ENCODE data around the gene CAMK2A.

The CAMK2A gene

DNA sequence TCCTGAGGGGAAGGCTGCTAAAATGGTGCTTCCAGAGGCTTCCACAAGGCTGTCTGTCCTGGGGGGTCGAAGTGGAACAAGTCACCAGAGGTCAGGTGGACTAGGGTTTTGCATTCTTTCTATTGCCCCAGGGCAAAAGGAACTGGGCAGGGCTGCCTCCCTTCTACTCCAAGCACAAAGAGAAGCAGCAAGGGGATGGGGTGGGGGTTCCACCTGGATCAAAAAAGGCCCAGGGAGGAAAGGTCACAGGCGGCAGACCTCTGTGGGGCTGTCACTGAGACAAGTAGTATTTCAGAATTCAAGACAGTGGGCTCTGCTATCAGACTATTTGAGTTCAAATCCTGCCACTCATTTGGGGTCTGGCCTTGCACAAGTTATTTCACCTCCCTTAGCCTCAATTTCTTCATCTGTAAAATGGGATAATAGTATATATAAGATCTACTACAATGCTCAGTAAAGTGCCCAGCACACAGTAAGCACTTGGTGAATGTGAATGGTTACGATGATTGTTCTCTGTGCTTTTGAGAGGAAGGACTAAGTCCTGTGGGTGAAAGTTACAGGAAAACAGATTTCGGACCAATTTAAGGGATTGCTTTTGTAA, 15.0 kb upstream of the CAMK2A start:
- Histone ChIP-seq H3K27me3 (ENCODE audit: control insufficient read depth, insufficient read depth, low read length) (peaks cover 4% of the 10 kb centered on the region), H3K4me2 (ENCODE audit: low read length) (no peak overlapping the region), H3K9me3 (replicated peaks; ENCODE audit: low read length) (no peaks in the 10 kb centered on the region), H3K4me3 (ENCODE audit: low read length) (no peak overlapping the region), H3K4me1 (ENCODE audit: control insufficient read depth, insufficient read depth, low read length) (peaks cover 22% of the 10 kb centered on the region), H3K9ac (ENCODE audit: low read depth, low read length) (no peak overlapping the region), H3K36me3 (ENCODE audit: insufficient read depth, low read length) (no peaks in the 10 kb centered on the region)

DNA sequence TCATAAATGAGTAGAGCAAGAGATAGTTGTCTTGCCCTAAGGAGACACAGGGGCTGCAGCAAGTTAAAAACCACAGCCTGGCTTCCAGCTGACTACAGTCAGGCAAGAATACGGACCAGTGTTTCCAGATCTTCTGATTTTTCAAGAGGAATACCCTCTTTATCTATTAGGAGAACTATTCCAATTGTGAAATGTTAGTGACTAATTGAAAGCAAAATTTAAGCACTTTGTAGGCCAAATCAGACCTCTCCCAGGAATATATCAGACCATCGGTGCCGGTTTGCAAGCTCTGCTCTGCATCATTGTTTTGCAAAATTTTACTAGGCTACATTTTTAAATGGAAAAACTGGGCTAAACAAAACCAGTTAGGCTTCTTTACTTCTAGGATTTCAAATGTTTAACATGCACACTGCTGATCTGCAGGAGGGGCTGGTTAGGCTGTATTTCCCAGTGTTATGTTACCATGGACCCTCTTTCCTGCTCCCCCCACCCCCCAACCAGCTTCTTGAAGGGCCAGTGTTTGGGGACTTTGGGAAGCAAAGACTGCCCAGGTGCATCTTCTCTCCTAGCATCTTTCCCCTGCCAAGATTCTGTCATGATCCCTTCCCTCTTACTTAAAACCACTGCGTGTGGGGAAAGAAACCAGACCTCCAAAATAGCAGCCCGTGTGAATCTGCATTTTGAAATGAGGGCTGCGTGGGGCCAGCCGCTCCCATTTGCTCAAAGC, 14.2 kb upstream of the CAMK2A start:
- Histone ChIP-seq H3K4me1 (ENCODE audit: control insufficient read depth, insufficient read depth, low read length) (peaks cover 28% of the 10 kb centered on the region), H3K4me2 (ENCODE audit: low read length) (no peak overlapping the region), H3K27me3 (ENCODE audit: control insufficient read depth, insufficient read depth, low read length) (peaks cover 4% of the 10 kb centered on the region), H3K4me3 (ENCODE audit: low read length) (no peak overlapping the region), H3K9ac (ENCODE audit: low read depth, low read length) (no peak overlapping the region), H3K36me3 (ENCODE audit: insufficient read depth, low read length) (no peaks in the 10 kb centered on the region), H3K9me3 (replicated peaks; ENCODE audit: low read length) (no peaks in the 10 kb centered on the region)

DNA sequence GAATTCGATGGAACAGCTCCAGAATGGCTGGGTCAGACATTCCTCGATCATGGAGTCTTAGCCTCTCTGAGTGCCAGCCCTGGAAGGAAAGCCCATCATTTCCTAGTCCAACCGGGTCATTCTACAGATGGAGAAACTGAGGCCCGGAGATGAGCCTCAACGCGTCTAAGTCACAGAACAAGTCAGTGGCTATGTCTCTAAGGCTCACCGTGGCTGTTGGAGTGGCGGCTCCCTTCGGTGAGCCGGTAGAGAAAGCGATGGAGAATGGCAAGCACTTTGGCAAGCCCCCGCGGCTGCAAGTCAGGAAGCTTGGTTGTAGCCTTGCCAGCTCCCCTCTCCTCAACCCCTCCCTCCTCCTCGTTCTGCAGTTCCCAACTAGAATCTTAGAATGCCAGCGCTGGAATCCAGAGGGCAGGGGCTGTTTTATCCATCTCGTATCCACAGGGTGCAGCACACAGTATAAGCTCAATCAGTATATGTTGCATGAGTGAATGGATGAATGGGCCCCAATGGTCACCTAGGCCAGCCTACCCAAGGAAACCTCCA, 13.6 kb upstream of the CAMK2A start:
- Histone ChIP-seq H3K36me3 (ENCODE audit: insufficient read depth, low read length) (no peaks in the 10 kb centered on the region), H3K4me3 (ENCODE audit: low read length) (peak overlapping the region; percentile 61), H3K4me1 (ENCODE audit: control insufficient read depth, insufficient read depth, low read length) (peaks cover 34% of the 10 kb centered on the region), H3K4me2 (ENCODE audit: low read length) (peak overlapping the region; percentile 86), H3K9me3 (replicated peaks; ENCODE audit: low read length) (no peaks in the 10 kb centered on the region), H3K9ac (ENCODE audit: low read depth, low read length) (peak overlapping the region; percentile 70), H3K27me3 (ENCODE audit: control insufficient read depth, insufficient read depth, low read length) (peaks cover 4% of the 10 kb centered on the region)

DNA sequence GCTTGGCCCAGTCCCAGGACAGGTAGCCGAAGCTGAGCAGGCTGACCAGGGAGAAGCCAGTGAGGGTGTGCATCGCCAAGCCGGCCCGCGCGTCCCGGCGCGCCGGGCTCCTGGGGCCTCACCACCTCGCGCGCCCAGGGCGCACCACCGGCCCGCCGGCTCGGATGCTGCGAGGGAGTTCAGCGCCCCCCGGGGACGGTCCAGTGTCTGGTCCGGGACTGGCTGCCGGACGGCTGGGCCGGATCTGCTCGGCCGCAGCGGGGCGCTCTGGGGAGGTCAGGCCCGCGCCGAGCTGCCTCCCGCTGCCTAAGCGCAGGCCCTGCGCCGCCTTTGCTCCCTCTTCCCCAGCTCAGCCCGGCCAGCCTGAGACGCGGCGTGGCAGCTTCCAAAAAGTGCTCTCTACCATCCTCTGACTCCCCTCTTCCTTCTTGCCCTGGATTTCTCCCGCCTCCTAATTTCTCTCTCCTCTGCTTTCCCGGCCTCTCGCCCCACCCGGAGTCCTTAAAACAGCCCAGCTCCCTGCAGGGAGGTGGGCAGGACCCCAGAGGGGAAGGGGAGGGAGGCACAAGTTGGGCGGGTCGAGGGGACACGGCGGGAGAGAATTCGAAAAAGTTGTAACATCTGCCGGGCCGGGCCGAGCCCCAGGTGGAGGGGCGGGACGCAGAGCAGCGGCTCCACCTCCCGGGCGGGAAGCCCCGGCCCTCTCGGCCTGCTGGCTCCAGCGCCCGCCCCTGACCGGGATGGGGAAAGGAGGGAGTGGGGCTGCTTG, 12.9 kb upstream of the CAMK2A start, which contains the start of gene ARSI:
Gene ARSI, minus strand, starts transcription at position 605 of the 769 bp plus-strand sequence. Its CDS starts 532 bp downstream, at position 73.
- Histone ChIP-seq H3K4me2 (ENCODE audit: low read length) (peak within 1 kb of the TSS; percentile 86), H3K9me3 (replicated peaks; ENCODE audit: low read length) (no peaks in the 10 kb centered on the region), H3K4me3 (ENCODE audit: low read length) (peak within 1 kb of the TSS; percentile 61), H3K9ac (ENCODE audit: low read depth, low read length) (peak within 1 kb of the TSS; percentile 70), H3K4me1 (ENCODE audit: control insufficient read depth, insufficient read depth, low read length) (peaks cover 34% of the 10 kb centered on the region), H3K36me3 (ENCODE audit: insufficient read depth, low read length) (no peaks in the 10 kb centered on the region), H3K27me3 (ENCODE audit: control insufficient read depth, insufficient read depth, low read length) (peaks cover 4% of the 10 kb centered on the region)

DNA sequence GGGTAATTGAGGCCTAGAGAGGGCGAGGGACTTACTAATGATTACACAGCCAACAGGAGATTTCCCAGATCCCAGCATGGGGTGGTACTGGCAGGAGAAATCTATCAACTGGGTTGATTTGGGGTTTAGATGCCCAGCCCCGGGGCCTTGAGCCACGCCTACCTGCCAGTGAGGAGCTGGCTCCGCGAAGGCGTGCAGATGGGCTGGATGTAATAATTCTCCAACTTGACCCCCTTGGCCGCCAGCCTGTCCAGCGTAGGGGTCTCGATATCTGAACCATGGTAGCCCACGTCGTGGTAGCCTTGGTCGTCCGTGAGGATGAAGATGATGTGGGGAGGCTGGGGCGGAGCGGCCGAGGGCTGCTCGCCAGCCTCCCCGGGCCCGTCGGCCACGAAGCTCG, 12.3 kb upstream of the CAMK2A start:
- Histone ChIP-seq H3K4me1 (ENCODE audit: control insufficient read depth, insufficient read depth, low read length) (peaks cover 34% of the 10 kb centered on the region), H3K36me3 (ENCODE audit: insufficient read depth, low read length) (no peaks in the 10 kb centered on the region), H3K4me2 (ENCODE audit: low read length) (peak overlapping the region; percentile 86), H3K9ac (ENCODE audit: low read depth, low read length) (no peak overlapping the region), H3K9me3 (replicated peaks; ENCODE audit: low read length) (no peaks in the 10 kb centered on the region), H3K27me3 (ENCODE audit: control insufficient read depth, insufficient read depth, low read length) (peaks cover 4% of the 10 kb centered on the region), H3K4me3 (ENCODE audit: low read length) (peak overlapping the region; percentile 61)

DNA sequence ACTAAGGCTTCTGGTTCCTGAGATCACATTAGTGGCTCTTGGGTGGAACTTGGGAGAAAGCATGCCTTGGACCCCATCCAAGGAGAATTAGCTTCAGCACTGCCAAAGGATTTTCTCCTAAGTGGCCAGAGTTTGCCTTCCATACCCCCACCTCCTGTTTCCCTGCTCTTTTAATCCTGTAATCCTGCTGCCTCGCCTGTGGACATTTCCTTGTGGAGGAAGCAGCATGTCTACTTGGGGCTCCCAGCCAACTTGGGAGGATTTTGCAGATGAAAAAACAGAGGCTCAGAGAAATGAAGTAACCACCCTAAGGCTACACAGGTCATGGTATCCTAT, 11.6 kb upstream of the CAMK2A start:
- H3K4me2 ChIP-seq (ENCODE audit: low read length) = no peak overlapping the region
- H3K36me3 ChIP-seq (ENCODE audit: insufficient read depth, low read length) = no peaks in the 10 kb centered on the region
- no peak overlapping the region for H3K4me3 ChIP-seq (ENCODE audit: low read length)
- no peaks in the 10 kb centered on the region for H3K9me3 ChIP-seq (replicated peaks; ENCODE audit: low read length)
- H3K9ac ChIP-seq (ENCODE audit: low read depth, low read length) = no peak overlapping the region
- H3K4me1 ChIP-seq (ENCODE audit: control insufficient read depth, insufficient read depth, low read length) = peaks cover 34% of the 10 kb centered on the region
- H3K27me3 ChIP-seq (ENCODE audit: control insufficient read depth, insufficient read depth, low read length) = peaks cover 4% of the 10 kb centered on the region

DNA sequence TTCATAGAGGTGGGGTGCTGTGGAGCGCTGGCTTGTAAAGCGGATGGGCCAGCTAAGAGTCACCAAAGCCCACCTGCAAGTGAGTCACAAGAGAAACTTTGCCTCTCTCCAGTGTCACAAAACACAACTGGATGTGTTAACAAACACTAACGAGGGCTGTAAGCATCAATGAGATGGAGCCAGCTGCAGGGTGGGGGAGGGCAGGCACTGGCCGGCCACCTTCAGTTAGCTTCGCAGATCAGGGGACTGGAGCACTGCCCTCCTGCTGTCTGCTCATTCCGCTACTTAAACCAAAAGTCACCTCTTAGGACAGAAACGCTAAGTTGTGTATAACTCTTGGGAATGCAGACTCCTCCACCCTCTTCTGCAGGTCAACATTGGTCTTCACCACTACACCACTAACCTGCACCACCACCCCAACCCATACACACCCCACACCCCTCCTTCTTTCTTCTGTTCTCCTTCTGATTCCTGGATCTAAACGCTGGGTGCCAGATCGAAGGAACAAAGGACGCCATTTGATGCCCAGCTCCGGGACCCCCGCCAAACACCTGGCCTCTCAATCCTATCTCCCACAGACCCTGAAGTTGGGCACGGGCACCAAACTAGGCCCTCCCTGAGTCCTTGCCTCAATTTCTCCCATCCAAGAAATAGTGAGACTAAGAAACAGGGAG, 11.1 kb upstream of the CAMK2A start:
- Histone ChIP-seq H3K4me2 (ENCODE audit: low read length) (no peak overlapping the region), H3K9me3 (replicated peaks; ENCODE audit: low read length) (no peaks in the 10 kb centered on the region), H3K27me3 (ENCODE audit: control insufficient read depth, insufficient read depth, low read length) (peaks cover 4% of the 10 kb centered on the region), H3K36me3 (ENCODE audit: insufficient read depth, low read length) (no peaks in the 10 kb centered on the region), H3K9ac (ENCODE audit: low read depth, low read length) (no peak overlapping the region), H3K4me3 (ENCODE audit: low read length) (no peak overlapping the region), H3K4me1 (ENCODE audit: control insufficient read depth, insufficient read depth, low read length) (peaks cover 35% of the 10 kb centered on the region)

DNA sequence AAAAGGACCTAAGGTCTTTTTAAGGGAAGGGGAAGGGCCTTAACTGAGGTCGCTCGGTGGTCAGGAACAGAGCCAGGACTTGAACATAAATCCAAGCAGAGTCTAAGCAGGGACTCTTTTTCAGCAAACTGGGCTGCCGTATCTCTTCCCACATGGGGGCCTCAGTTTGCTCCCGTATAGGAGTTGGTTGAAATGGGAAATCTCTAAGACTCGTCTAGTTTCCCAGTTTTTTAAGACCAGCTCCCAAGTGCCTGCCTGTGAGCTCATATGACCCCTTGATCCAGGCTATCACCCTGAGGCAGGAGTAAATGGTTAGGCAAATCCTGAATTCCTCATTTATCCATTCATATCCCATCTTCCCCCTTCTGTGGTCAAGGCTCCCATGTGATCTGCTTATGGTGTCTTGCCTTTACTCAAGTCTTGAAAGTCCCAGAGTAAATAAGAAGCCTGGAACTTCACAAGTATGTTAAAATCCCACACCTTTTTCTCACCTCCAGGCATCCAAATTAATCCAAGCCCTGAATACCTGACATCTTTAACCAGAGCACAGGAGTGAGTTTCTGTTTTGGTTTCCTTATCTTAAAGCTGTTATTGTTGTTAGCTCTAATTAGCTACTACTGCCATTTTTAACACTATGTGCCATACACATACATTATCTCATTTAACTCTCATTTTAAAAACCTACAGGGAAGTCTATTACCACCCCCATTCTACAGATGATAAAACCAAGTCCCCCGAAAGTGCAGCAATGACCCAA, 10.2 kb upstream of the CAMK2A start:
- Histone ChIP-seq H3K4me1 (ENCODE audit: control insufficient read depth, insufficient read depth, low read length) (peaks cover 44% of the 10 kb centered on the region), H3K27me3 (ENCODE audit: control insufficient read depth, insufficient read depth, low read length) (peaks cover 4% of the 10 kb centered on the region), H3K4me2 (ENCODE audit: low read length) (no peak overlapping the region), H3K36me3 (ENCODE audit: insufficient read depth, low read length) (no peaks in the 10 kb centered on the region), H3K4me3 (ENCODE audit: low read length) (no peak overlapping the region), H3K9ac (ENCODE audit: low read depth, low read length) (peak overlapping the region; percentile 14), H3K9me3 (replicated peaks; ENCODE audit: low read length) (no peaks in the 10 kb centered on the region)

DNA sequence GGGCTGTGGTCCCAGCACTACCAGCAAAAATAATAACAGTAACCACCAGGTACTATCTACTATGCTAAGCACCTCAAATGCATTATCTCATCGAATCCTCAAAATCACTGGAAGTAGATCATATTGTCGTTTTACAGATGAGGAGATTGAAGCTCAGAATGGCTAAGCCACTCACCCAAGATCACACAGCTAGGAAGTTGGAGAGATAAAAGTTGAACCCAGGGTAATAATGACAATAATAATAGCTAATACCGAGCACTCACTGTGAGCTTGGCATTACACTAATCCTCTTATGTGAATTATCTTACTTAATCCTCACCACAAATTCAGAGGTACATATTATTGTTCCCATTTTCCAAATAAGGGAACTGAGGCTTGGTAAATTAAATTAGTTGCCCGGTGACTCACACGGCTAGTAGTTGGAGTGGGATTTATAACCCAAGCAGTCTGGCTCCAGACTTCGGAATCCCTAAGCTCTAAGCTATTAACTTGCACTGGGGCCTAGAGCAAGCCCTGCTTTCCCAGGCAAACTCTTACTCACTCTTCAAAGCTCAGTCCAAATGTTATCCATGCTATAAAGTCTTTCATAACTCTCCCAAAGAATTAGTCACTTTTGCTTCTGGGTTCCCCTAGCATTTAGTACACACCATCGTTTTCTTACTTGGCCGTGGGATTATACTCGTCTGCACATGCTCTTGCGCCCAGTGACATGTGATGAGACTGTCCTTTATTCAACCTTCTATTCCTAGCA, 9.3 kb upstream of the CAMK2A start:
- Histone ChIP-seq H3K36me3 (ENCODE audit: insufficient read depth, low read length) (no peaks in the 10 kb centered on the region), H3K9ac (ENCODE audit: low read depth, low read length) (peak overlapping the region; percentile 16), H3K4me1 (ENCODE audit: control insufficient read depth, insufficient read depth, low read length) (peaks cover 46% of the 10 kb centered on the region)

DNA sequence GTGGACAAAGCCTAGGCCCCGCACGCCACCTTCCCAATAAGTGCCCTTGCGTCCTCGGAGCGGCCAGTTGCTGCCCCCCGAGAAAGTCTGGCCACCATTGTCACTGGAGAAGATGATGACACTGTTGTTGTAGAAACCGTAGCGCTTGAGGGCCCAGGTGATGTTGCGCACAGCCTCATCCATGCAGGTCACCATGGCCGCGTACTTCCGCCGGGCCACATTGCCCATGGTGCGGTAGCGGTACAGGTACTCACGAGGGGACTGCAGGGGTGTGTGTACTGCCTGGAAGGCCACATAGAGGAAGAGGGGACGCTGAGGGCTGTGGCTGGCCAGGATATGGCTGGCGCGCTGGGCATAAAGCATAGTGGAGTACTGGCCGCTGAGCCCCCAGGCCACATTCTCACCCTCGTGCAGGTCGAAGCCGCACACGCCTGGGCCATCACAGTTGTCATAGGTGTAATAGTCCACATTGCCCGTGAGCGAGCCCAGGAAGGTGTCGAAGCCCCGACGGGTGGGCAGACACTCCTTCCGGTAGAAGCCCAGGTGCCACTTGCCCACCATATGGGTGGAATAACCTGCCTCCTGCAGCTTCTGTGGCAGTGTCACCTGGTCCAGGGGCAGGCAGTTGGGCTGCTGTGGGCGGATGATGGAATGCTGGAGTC, 8.5 kb upstream of the CAMK2A start:
- Histone ChIP-seq H3K4me3 (ENCODE audit: low read length) (no peak overlapping the region), H3K9me3 (replicated peaks; ENCODE audit: low read length) (no peaks in the 10 kb centered on the region), H3K4me1 (ENCODE audit: control insufficient read depth, insufficient read depth, low read length) (peaks cover 44% of the 10 kb centered on the region), H3K36me3 (ENCODE audit: insufficient read depth, low read length) (no peaks in the 10 kb centered on the region), H3K9ac (ENCODE audit: low read depth, low read length) (no peak overlapping the region), H3K4me2 (ENCODE audit: low read length) (no peak overlapping the region), H3K27me3 (ENCODE audit: control insufficient read depth, insufficient read depth, low read length) (peaks cover 6% of the 10 kb centered on the region)

More for the DNA sequence above, 9.3 kb upstream of the CAMK2A start:
- Histone ChIP-seq H3K9me3 (replicated peaks; ENCODE audit: low read length) (no peaks in the 10 kb centered on the region), H3K4me3 (ENCODE audit: low read length) (no peak overlapping the region), H3K27me3 (ENCODE audit: control insufficient read depth, insufficient read depth, low read length) (peaks cover 4% of the 10 kb centered on the region), H3K4me2 (ENCODE audit: low read length) (peak overlapping the region; percentile 2)

Measured in skeletal muscle satellite cell (primary cell).